SK-N-SH (cell line): Measurements from ENCODE around the gene CPLANE2. TPM values are rescaled to one million over a fixed set of nuclear protein-coding genes. Genes with fewer than 3 reads are reported as not detected.

ENCODE experiments used
- CTCF ChIA-PET: fragments of 300-600, 350-600 bp; formaldehyde crosslinking; extraction: SDS; loops from one replicate; lab custom pipeline; 2021; lab: Yijun Ruan, JAX
- POLR2A ChIA-PET: fragments of 350-600 bp; sonication (Branson Sonifier 250); formaldehyde crosslinking; extraction: SDS; loops from one replicate; lab custom pipeline; 2020; ENCODE audit warnings: antibody characterized with exemption, inconsistent platforms; lab: Yijun Ruan, JAX
- DNase-seq: peaks from one replicate; pipeline ENCODE4 v3.0.0; 2012
- H2AFZ ChIP-seq: fragments of 200-600 bp; sonication (generic); 2 replicates; pipeline ENCODE4 v1.8.1; 2016; ENCODE audit warnings: antibody characterized with exemption, mild to moderate bottlenecking, low read depth
- H3F3A ChIP-seq: fragments of 200-600 bp; sonication (generic); replicated peaks from 2 replicates; pipeline ENCODE3; 2016; ENCODE audit warnings: antibody characterized with exemption, mild to moderate bottlenecking; ENCODE audit not compliant: insufficient read depth
- H3K27ac ChIP-seq, 2 experiments: fragments of 200-500 bp in 1 of 2; fragments of 200-600 bp in 1 of 2; sonication (Bioruptor generic) in 1 of 2; sonication (generic), shearing (Covaris generic) in 1 of 2; 2 replicates each; pipeline versions ENCODE4 v1.5.1 to v1.6.1; 2014 to 2016; ENCODE audit warnings: low read depth in 2 of 2, inconsistent platforms in 1 of 2, low read length in 1 of 2, mild to moderate bottlenecking in 1 of 2, mixed read lengths in 1 of 2
- H3K27me3 ChIP-seq: fragments of 200-600 bp; sonication (generic), shearing (Covaris generic); 2 replicates; pipeline ENCODE4 v1.6.1; 2016; ENCODE audit warnings: mixed run types; ENCODE audit not compliant: insufficient read depth
- H3K36me3 ChIP-seq, 2 experiments: fragments of 200-500 bp in 1 of 2; fragments of 200-600 bp in 1 of 2; sonication (Bioruptor generic) in 1 of 2; sonication (generic) in 1 of 2; replicated peaks in 1 of 2; 2 replicates each; pipeline versions ENCODE3 to v1.5.1; 2014 to 2016; ENCODE audit warnings: low read length in 1 of 2, mild to moderate bottlenecking in 1 of 2; ENCODE audit not compliant: insufficient read depth in 2 of 2, control insufficient read depth in 1 of 2
- H3K4me1 ChIP-seq, 2 experiments: fragments of 200-500 bp in 1 of 2; fragments of 200-600 bp in 1 of 2; sonication (Bioruptor generic) in 1 of 2; sonication (generic), shearing (Covaris generic) in 1 of 2; 2 replicates each; pipeline versions ENCODE4 v1.5.1 to v1.6.1; 2014 to 2016; ENCODE audit warnings: low read depth in 1 of 2, low read length in 1 of 2, mixed run types in 1 of 2; ENCODE audit not compliant: insufficient read depth in 2 of 2, control insufficient read depth in 1 of 2
- H3K4me2 ChIP-seq: fragments of 200-600 bp; sonication (generic), shearing (Covaris generic); 2 replicates; pipeline ENCODE4 v1.6.1; 2017; ENCODE audit warnings: mixed run types
- H3K4me3 ChIP-seq, 2 experiments: fragments of 200-500 bp in 1 of 2; fragments of 200-600 bp in 1 of 2; sonication (Bioruptor generic) in 1 of 2; sonication (generic), shearing (Covaris generic) in 1 of 2; 2 replicates each; pipeline versions ENCODE4 v1.5.1 to v1.8.1; 2014 to 2016; ENCODE audit warnings: low read depth in 2 of 2, inconsistent platforms in 1 of 2, low read length in 1 of 2, mild to moderate bottlenecking in 1 of 2, mixed read lengths in 1 of 2, moderate library complexity in 1 of 2
- H3K79me2 ChIP-seq: fragments of 200-600 bp; sonication (generic); 2 replicates; pipeline ENCODE4 v1.8.1; 2017; ENCODE audit warnings: mild to moderate bottlenecking; ENCODE audit not compliant: insufficient read depth
- H3K9ac ChIP-seq: fragments of 200-600 bp; sonication (generic); 2 replicates; pipeline ENCODE4 v1.6.1; 2017; ENCODE audit warnings: mixed run types
- H3K9me2 ChIP-seq: fragments of 200-600 bp; sonication (generic); 2 replicates; pipeline ENCODE4 v1.6.1; 2017; ENCODE audit warnings: mixed run types
- H3K9me3 ChIP-seq: fragments of 200-600 bp; sonication (generic); 2 replicates; pipeline ENCODE4 v1.6.1; 2017; ENCODE audit warnings: mixed run types, mild to moderate bottlenecking, moderate library complexity
- H4K20me1 ChIP-seq: fragments of 200-600 bp; sonication (generic); 2 replicates; pipeline ENCODE4 v1.6.1; 2017; ENCODE audit warnings: mild to moderate bottlenecking, mixed run types; ENCODE audit not compliant: insufficient read depth
- CHD2 ChIP-seq: fragments of 150-350 bp; IDR thresholded peaks from 2 replicates; pipeline ENCODE4 v1.6.1; 2018; ENCODE audit warnings: low read length; ENCODE audit not compliant: partially characterized antibody
- EP300 ChIP-seq, 2 experiments: IDR thresholded peaks; 2 replicates each; pipeline versions ENCODE4 v1.4.0 to v1.6.1; 2012; ENCODE audit warnings: borderline replicate concordance in 1 of 2, low read depth in 1 of 2, low read length in 1 of 2
- EZH2phosphoT487 ChIP-seq: fragments of 200-600 bp; sonication (generic); IDR thresholded peaks from 2 replicates; pipeline ENCODE4 v1.6.1; 2017; ENCODE audit warnings: low read depth, mixed run types, mild to moderate bottlenecking, antibody characterized with exemption, moderate library complexity, borderline replicate concordance
- FOXJ3 ChIP-seq: sonication (generic); formaldehyde crosslinking; IDR thresholded peaks from 2 replicates; pipeline ENCODE4 v1.5.1; 2020; ENCODE audit warnings: mild to moderate bottlenecking, missing genetic modification reagents
- FOXM1 ChIP-seq: IDR thresholded peaks from 2 replicates; pipeline ENCODE4 v1.4.0; 2012; ENCODE audit warnings: low read depth, mild to moderate bottlenecking
- GABPA ChIP-seq: IDR thresholded peaks from 2 replicates; pipeline ENCODE4 v1.4.0; 2012; ENCODE audit warnings: low read depth, mild to moderate bottlenecking
- MEF2A ChIP-seq: IDR thresholded peaks from 2 replicates; pipeline ENCODE4 v1.4.0; 2012; ENCODE audit warnings: low read depth, borderline replicate concordance
- MXI1 ChIP-seq: IDR thresholded peaks from 2 replicates; pipeline ENCODE4 v1.6.1; 2012; ENCODE audit warnings: mild to moderate bottlenecking, low read depth, low read length, improper control_type of control experiment
- RAD21 ChIP-seq: IDR thresholded peaks from 2 replicates; pipeline ENCODE4 v1.6.1; 2012; ENCODE audit warnings: mild to moderate bottlenecking, low read length
- RCOR1 ChIP-seq: fragments of 150-350 bp; IDR thresholded peaks from 2 replicates; pipeline ENCODE4 v1.6.1; 2017; ENCODE audit warnings: antibody characterized with exemption, low read length
- RFX5 ChIP-seq: IDR thresholded peaks from 2 replicates; pipeline ENCODE4 v1.6.1; 2012; ENCODE audit warnings: mild to moderate bottlenecking, improper control_type of control experiment, low read length
- SIN3A ChIP-seq: IDR thresholded peaks from 2 replicates; pipeline ENCODE4 v1.6.1; 2012; ENCODE audit warnings: low read depth, mild to moderate bottlenecking, low read length, moderate library complexity, borderline replicate concordance
- SMC3 ChIP-seq: IDR thresholded peaks from 2 replicates; pipeline ENCODE4 v1.6.1; 2012; ENCODE audit warnings: low read depth, low read length, improper control_type of control experiment
- TAF1 ChIP-seq: IDR thresholded peaks from 2 replicates; pipeline ENCODE4 v1.6.1; 2012; ENCODE audit warnings: low read depth, mild to moderate bottlenecking, low read length, moderate library complexity, borderline replicate concordance
- TCF12 ChIP-seq: IDR thresholded peaks from 2 replicates; pipeline ENCODE4 v1.4.0; 2012
- WGBS: methylation state at CpG from one replicate; pipeline ENCODE4 v1.1.6; 2017; ENCODE audit warnings: low lambda C conversion rate; 5-methylcytosine and 5-hydroxymethylcytosine counted together
- polyA plus RNA-seq, 3 experiments: library from polyadenylated mRNA; depleted of rRNA; stranded (reverse); fragments of >200 nt; gene quantifications; 2 replicates each; pipeline ENCODE4 v1.2.3, GENCODE V29; 2012
- TF ChIP-seq, protein P1 (sequence below): IDR thresholded peaks from 2 replicates; pipeline ENCODE4 v1.6.1; 2012; ENCODE audit warnings: mild to moderate bottlenecking, low read depth, low read length, moderate library complexity
- TF ChIP-seq, protein P2 (sequence below): IDR thresholded peaks from 2 replicates; pipeline ENCODE4 v1.4.0; 2012; ENCODE audit warnings: low read depth, borderline replicate concordance
- TF ChIP-seq, protein P3 (sequence below): IDR thresholded peaks from 2 replicates; pipeline ENCODE4; 2012
- TF ChIP-seq, protein P4 (sequence below): IDR thresholded peaks from 2 replicates; pipeline ENCODE4 v1.4.0; 2012; ENCODE audit warnings: low read depth
- TF ChIP-seq, protein P5 (sequence below): fragments of 150-350 bp; IDR thresholded peaks from 2 replicates; pipeline ENCODE4 v1.6.1; 2016; ENCODE audit warnings: mild to moderate bottlenecking, low read depth, low read length

The CPLANE2 gene
- polyA plus RNA-seq, 1 of the 3 experiments (the other 2 are of a cell fraction), result 8.6 TPM

DNA sequence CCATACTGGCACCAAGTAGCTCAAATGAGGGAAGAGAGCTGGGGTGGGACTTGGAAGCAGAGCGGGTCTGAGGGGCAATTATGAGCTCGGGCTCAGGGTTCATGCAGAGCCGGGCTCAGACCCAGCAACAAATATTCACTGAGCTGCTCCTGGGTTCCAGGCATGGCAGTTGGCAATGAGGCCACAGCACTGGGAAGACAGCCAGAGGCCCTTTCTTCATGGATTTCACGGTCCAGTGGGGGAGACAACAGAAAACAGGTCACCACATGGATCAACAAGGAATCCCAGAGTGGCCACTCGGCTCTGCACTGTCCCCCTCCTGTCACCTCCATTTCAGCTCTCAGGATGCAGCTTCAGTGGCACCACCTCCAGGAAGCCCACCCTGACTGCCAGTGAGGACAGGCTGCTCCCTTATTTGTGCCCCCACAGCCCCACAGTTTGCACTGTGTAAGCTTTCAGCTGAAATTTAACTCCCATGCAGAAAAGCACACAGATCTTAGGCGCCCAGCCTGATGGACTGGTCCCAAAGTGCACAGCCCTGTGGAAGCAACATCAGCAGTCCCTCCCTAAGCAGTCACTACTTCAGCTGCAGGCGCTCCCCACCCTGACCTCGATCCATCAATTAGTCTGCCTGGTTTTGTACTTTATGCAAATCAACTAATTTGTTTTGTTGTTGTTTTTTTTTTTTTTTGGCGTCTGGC lies 46.9 kb downstream of the CPLANE2 start (continued):
- TF ChIP-seq, protein P1, sequence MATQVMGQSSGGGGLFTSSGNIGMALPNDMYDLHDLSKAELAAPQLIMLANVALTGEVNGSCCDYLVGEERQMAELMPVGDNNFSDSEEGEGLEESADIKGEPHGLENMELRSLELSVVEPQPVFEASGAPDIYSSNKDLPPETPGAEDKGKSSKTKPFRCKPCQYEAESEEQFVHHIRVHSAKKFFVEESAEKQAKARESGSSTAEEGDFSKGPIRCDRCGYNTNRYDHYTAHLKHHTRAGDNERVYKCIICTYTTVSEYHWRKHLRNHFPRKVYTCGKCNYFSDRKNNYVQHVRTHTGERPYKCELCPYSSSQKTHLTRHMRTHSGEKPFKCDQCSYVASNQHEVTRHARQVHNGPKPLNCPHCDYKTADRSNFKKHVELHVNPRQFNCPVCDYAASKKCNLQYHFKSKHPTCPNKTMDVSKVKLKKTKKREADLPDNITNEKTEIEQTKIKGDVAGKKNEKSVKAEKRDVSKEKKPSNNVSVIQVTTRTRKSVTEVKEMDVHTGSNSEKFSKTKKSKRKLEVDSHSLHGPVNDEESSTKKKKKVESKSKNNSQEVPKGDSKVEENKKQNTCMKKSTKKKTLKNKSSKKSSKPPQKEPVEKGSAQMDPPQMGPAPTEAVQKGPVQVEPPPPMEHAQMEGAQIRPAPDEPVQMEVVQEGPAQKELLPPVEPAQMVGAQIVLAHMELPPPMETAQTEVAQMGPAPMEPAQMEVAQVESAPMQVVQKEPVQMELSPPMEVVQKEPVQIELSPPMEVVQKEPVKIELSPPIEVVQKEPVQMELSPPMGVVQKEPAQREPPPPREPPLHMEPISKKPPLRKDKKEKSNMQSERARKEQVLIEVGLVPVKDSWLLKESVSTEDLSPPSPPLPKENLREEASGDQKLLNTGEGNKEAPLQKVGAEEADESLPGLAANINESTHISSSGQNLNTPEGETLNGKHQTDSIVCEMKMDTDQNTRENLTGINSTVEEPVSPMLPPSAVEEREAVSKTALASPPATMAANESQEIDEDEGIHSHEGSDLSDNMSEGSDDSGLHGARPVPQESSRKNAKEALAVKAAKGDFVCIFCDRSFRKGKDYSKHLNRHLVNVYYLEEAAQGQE, result no peak
- TF ChIP-seq MEF2A, result no peak
- peak; percentile 22; the same call in 1 of the 2 replicates for TF ChIP-seq RAD21
- TF ChIP-seq MXI1, result peak; percentile 72; the same call in 1 of the 2 replicates
- no peak for TF ChIP-seq TAF1
- TF ChIP-seq, protein P2, sequence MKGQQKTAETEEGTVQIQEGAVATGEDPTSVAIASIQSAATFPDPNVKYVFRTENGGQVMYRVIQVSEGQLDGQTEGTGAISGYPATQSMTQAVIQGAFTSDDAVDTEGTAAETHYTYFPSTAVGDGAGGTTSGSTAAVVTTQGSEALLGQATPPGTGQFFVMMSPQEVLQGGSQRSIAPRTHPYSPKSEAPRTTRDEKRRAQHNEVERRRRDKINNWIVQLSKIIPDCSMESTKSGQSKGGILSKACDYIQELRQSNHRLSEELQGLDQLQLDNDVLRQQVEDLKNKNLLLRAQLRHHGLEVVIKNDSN, result no peak
- TF ChIP-seq, protein P3, sequence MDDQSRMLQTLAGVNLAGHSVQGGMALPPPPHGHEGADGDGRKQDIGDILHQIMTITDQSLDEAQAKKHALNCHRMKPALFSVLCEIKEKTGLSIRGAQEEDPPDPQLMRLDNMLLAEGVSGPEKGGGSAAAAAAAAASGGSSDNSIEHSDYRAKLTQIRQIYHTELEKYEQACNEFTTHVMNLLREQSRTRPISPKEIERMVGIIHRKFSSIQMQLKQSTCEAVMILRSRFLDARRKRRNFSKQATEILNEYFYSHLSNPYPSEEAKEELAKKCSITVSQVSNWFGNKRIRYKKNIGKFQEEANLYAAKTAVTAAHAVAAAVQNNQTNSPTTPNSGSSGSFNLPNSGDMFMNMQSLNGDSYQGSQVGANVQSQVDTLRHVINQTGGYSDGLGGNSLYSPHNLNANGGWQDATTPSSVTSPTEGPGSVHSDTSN, result no peak

DNA sequence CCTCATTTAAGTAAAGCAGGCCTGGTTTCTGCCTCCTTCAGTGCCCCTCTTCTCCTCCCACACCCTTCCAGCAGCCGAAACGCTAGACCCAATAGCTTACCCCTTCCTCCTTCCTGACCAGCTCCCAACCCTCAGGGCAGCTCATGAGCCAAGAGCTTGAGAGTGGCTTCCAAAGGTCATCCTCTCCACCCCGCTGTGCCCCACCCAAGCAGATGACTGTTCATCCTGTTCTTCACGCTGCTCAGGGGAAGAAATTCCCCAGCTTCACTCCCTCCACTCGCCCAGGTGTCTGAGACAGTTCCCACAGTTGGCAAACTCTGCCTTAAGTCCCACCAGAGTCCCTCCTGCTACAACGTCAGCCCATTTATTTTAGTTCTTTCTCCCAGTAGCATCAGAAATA lies 48.0 kb downstream of the CPLANE2 start:
- Histone ChIP-seq H3K4me2 (no peak overlapping the region), H2AFZ (peak overlapping the region; percentile 30; the same call in 1 of the 2 replicates), H3K36me3 (no peaks in the 10 kb centered on the region), H3K9me2 (no peaks in the 10 kb centered on the region), H3K27ac (no peak overlapping the region), H3K9ac (no peak overlapping the region), H3K79me2 (no peaks in the 10 kb centered on the region), H3K27me3 (no peaks in the 10 kb centered on the region), H3F3A (peaks cover 11% of the 10 kb centered on the region), H3K4me3 (no peak overlapping the region), H4K20me1 (no peaks in the 10 kb centered on the region), H3K4me1 (peaks cover 0 to 26% of the 10 kb centered on the region in 2 experiments; a peak in 1 of 4 replicates), H3K9me3 (no peaks in the 10 kb centered on the region)
- no peak for DNase-seq
- CTCF ChIA-PET, result interaction anchor here (0.6 to 15.3 kb wide), 14 partner anchors 10 to 284 kb away, joined by 3 to 513 read pairs (median 6); partner anchors contain the start of gene FAM131C
- POLR2A ChIA-PET, result interaction anchor here (1.0 to 2.2 kb wide), 2 partner anchors 35 to 110 kb away, joined by 3 to 12 read pairs; no protein-coding TSS in a partner anchor
- WGBS, result 79% methylated on average over 6 of the region's 6 CpGs
- TF ChIP-seq, protein P3, result no peak
- TF ChIP-seq, protein P2, result no peak
- TF ChIP-seq RAD21 (no peak), RFX5 (no peak), TAF1 (no peak), FOXJ3 (CRISPR knock-in tag) (no peak), EZH2phosphoT487 (no peak), FOXM1 (no peak), GABPA (no peak), SIN3A (no peak), RCOR1 (no peak), EP300 (IDR thresholded peaks at IDR 0.05; ENCODE audit: borderline replicate concordance in 1 of 2, low read depth in 1 of 2, low read length in 1 of 2) (no peak), SMC3 (no peak), CHD2 (no peak), TCF12 (no peak)
- TF ChIP-seq, protein P4, sequence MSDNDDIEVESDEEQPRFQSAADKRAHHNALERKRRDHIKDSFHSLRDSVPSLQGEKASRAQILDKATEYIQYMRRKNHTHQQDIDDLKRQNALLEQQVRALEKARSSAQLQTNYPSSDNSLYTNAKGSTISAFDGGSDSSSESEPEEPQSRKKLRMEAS, result no peak
- TF ChIP-seq, protein P5, sequence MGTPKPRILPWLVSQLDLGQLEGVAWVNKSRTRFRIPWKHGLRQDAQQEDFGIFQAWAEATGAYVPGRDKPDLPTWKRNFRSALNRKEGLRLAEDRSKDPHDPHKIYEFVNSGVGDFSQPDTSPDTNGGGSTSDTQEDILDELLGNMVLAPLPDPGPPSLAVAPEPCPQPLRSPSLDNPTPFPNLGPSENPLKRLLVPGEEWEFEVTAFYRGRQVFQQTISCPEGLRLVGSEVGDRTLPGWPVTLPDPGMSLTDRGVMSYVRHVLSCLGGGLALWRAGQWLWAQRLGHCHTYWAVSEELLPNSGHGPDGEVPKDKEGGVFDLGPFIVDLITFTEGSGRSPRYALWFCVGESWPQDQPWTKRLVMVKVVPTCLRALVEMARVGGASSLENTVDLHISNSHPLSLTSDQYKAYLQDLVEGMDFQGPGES, result no peak
